ENCODE data around the gene VAC14. TPM values are rescaled to one million over a fixed set of nuclear protein-coding genes. Genes with fewer than 3 reads are reported as not detected.

Gene VAC14
- polyA plus RNA-seq, 1 donor from 2014 or later: 48.5 TPM

- Mint-ChIP-seq H3K27me3 (no peaks in the 10 kb centered on the region), H3K36me3 (peaks cover 4% of the 10 kb centered on the region), H3K4me1 (peaks cover 35 to 42% (median 40%) of the 10 kb centered on the region in 3 donors), H3K9me3 (no peaks in the 10 kb centered on the region), H3K4me3 (peak overlapping the region in 2 of 4 donors; percentile 53 to 84), H3K27ac (no peak overlapping the region)
Observed at GRCh38 chr16:70795296-70795912, 5.6 kb downstream of the VAC14 start.

GRCh38 chr16:70793851-70794502 is 7.0 kb downstream of the VAC14 start:
- Mint-ChIP-seq H3K27ac (peak overlapping the region in 2 of 3 donors; percentile 57 to 72), H3K36me3 (peaks cover 2% of the 10 kb centered on the region), H3K9me3 (no peaks in the 10 kb centered on the region), H3K4me1 (peaks cover 27 to 37% (median 31%) of the 10 kb centered on the region in 3 donors), H3K4me3 (peak overlapping the region in 3 of 4 donors; percentile 54 to 93 (median 71)), H3K27me3 (no peaks in the 10 kb centered on the region)

DNA sequence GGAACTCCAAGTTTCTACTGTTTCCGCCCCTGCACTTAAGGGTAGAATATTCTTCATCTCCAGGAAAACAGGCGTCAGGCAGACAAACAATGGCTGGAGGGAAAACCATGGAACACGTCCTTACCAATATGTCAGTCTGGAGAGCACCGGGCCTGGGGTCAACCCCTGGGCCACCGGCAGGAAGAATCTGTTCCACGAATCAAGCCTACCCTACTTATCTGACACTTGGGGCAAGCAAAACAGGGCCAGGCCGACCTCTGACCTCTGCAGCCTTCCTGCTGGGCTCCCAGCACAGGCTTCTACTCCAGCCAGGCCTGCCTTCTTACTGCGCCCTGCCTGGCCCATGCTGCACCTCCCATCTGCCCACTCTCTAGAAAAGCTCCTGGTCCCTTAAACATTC is 10.1 kb downstream of the VAC14 start:
- no peaks in the 10 kb centered on the region for H3K9me3 Mint-ChIP-seq
- H3K27ac Mint-ChIP-seq: no peak overlapping the region
- no peaks in the 10 kb centered on the region for H3K27me3 Mint-ChIP-seq
- H3K4me1 Mint-ChIP-seq: peaks cover 22 to 31% (median 23%) of the 10 kb centered on the region in 3 donors
- no peak overlapping the region for H3K4me3 Mint-ChIP-seq
- H3K36me3 Mint-ChIP-seq: peaks cover 3% of the 10 kb centered on the region

- Mint-ChIP-seq H3K4me3 (no peak overlapping the region), H3K36me3 (peaks cover 3% of the 10 kb centered on the region), H3K9me3 (no peaks in the 10 kb centered on the region), H3K27me3 (no peaks in the 10 kb centered on the region), H3K27ac (peak overlapping the region in 1 of 3 donors; percentile 15), H3K4me1 (peaks cover 17 to 23% (median 20%) of the 10 kb centered on the region in 3 donors)
Observed at GRCh38 chr16:70789595-70790447, 11.1 kb downstream of the VAC14 start.

- Mint-ChIP-seq H3K36me3 (peaks cover 1% of the 10 kb centered on the region), H3K9me3 (no peaks in the 10 kb centered on the region), H3K27ac (no peak overlapping the region), H3K27me3 (no peaks in the 10 kb centered on the region), H3K4me3 (no peak overlapping the region), H3K4me1 (peaks cover 9 to 19% (median 16%) of the 10 kb centered on the region in 3 donors)
Observed at GRCh38 chr16:70788668-70789594, 12.0 kb downstream of the VAC14 start.

DNA sequence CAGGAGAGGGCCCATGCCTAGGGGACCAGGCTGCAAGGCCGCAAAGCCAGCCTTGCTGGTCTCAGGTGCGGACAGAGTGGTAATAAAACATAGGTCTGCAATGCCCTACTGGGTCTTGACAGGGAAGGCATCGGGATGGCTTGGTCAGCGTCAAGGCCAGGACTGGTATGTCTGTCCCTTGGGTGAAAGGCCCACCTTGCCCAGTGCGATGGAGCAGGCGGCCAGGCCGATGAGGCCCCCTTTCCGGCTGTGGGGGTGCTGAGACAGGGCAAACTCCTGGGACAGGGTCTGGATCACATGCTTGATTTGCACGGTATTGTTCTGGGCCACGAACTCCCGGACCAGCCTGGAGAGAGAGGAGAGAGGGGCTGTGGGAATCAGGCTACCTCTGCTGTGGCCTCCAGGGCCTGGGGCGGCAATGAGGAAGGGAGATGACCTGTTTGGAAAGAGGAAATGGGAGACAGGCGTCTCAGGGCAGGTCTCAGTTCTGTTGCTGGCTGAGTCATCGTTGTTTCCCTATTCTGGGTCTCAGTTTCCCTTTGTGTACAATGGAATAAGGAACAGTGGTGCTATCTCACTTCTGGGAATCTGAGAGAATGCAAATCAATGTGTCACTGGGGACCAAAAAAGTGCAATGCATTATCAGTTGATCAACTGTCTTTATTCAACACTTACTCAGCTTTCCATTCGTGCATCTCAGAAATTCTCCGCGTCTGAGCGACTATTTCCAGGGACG is 14.8 kb downstream of the VAC14 start:
- Mint-ChIP-seq H3K9me3 (no peaks in the 10 kb centered on the region), H3K4me1 (peaks cover 0 to 6% (median 6%) of the 10 kb centered on the region in 3 donors), H3K27me3 (no peaks in the 10 kb centered on the region), H3K36me3 (peaks cover 5% of the 10 kb centered on the region), H3K27ac (no peak overlapping the region), H3K4me3 (no peak overlapping the region)

DNA sequence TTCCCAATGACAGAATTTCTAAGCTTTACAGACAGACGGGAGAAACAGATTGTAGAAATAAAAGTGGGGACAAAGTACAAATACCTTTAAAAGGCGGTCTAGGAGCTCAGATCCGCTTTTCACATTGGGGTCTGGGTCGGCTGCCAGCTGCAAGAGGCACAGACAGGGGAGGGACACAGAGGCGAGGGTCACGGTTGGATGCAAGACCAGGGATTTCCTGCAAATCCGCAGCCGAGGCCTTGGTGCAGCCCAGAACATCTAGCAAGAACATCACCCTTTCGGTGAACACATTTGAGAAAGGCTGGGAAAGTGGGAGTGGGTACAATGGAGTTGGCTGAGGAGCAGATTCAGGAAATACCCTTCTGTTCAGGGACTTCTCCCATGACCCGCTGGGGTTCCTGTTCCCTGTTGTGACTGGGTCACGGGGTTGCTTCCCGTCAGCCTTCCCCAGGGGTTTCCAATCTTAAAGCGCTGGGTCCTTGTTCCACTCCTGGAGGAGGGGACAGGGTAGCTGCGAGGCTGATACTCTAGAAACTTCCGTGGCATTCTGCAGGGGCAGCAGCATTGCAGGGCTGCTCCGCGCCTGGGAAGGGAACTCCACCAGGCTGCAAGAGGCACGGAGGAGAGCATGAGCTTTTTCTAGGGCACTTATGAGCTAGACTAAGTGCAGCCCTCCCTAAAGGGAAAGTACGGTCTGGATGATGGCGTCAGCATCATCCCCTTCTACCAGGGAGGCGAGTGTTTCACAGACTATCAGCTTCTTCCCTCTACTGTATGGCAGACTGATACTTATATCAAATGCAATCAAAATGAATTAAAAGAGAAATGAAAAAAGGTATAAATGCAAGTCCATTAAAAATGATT is 16.0 kb downstream of the VAC14 start:
- Mint-ChIP-seq H3K27ac (no peak overlapping the region), H3K9me3 (no peaks in the 10 kb centered on the region), H3K27me3 (no peaks in the 10 kb centered on the region), H3K36me3 (peaks cover 5% of the 10 kb centered on the region), H3K4me1 (peaks cover 0 to 4% (median 2%) of the 10 kb centered on the region in 3 donors), H3K4me3 (no peak overlapping the region)

DNA sequence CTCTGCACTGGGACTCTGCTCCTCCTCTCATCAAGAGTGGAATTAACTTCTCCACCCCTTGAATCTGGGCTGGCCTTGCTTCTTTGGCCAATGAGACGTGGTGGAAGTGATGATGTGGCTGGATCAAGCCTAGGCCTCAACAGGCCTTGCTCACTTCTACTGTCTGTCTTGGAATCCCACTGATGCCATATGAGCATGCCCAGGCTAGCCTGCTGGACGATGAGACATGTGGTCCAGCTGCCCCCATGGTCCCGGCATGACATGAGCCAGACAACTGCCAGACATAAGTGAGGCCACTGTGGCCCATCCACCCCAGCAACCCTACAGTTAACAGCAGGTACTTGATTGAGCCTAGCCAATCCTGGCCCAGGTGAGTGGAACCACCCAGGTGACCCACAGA is 18.7 kb downstream of the VAC14 start:
- Mint-ChIP-seq H3K27ac (no peak overlapping the region), H3K27me3 (no peaks in the 10 kb centered on the region), H3K4me3 (no peak overlapping the region), H3K36me3 (peaks cover 9% of the 10 kb centered on the region), H3K4me1 (no peaks in the 10 kb centered on the region), H3K9me3 (no peaks in the 10 kb centered on the region)

DNA sequence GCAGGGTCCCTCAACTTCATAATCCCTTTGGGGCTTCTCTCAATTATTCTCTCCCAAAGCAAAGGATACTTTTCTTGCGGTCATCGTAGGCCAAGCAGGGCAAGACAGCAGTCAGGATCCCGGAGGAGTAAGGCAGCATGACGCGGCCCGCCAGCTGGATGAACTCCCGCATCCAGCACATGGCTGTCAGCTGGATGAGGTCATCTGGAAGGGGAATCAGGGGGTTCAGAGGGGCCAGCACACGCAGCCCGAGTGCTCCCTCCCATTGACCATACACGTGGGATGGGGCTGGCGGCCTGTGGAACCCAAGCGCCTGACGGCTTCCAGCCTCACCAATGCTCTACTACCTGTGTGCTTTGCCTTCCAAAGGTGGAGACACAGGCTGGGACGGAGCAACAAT is 19.2 kb downstream of the VAC14 start:
- Mint-ChIP-seq H3K27me3 (no peaks in the 10 kb centered on the region), H3K36me3 (peaks cover 9% of the 10 kb centered on the region), H3K9me3 (no peaks in the 10 kb centered on the region), H3K27ac (no peak overlapping the region), H3K4me1 (no peaks in the 10 kb centered on the region), H3K4me3 (no peak overlapping the region)

GRCh38 chr16:70780546-70780945 is 20.4 kb downstream of the VAC14 start:
- Mint-ChIP-seq H3K27ac (no peak overlapping the region), H3K4me3 (peak overlapping the region in 1 of 4 donors; percentile 23), H3K4me1 (no peaks in the 10 kb centered on the region), H3K27me3 (no peaks in the 10 kb centered on the region), H3K9me3 (no peaks in the 10 kb centered on the region), H3K36me3 (peaks cover 9% of the 10 kb centered on the region)

- no peaks in the 10 kb centered on the region for H3K9me3 Mint-ChIP-seq
- no peak overlapping the region for H3K4me3 Mint-ChIP-seq
- H3K27me3 Mint-ChIP-seq: no peaks in the 10 kb centered on the region
- H3K27ac Mint-ChIP-seq: no peak overlapping the region
- H3K36me3 Mint-ChIP-seq: peaks cover 11% of the 10 kb centered on the region
- H3K4me1 Mint-ChIP-seq: no peaks in the 10 kb centered on the region
Observed at GRCh38 chr16:70779361-70779760, 21.6 kb downstream of the VAC14 start.

- no peak overlapping the region for H3K27ac Mint-ChIP-seq
- H3K4me1 Mint-ChIP-seq: no peaks in the 10 kb centered on the region
- H3K27me3 Mint-ChIP-seq: no peaks in the 10 kb centered on the region
- H3K4me3 Mint-ChIP-seq: no peak overlapping the region
- peaks cover 11% of the 10 kb centered on the region for H3K36me3 Mint-ChIP-seq
- no peaks in the 10 kb centered on the region for H3K9me3 Mint-ChIP-seq
Observed at GRCh38 chr16:70778901-70779309, 22.1 kb downstream of the VAC14 start.

DNA sequence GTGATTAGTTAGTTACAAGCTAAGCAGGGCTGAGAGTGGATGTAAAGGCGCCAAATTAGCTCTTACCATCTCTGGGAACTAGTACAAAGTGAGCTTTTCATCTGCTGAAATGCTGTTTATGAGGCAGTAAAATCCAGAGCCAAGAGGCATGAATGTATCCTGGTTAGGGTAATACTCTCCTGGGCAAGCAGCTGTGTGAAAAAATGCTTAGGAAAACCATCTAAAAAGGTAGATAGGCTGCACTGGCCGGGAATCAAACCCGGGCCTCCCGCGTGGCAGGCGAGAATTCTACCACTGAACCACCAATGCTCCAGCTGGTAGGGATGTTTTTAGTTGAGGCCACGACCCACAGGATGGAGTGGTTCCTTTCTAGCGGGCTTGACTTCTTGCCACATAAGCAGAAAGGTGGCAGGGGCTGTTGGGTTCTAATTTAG is 23.0 kb downstream of the VAC14 start:
- Mint-ChIP-seq H3K4me3 (no peak overlapping the region), H3K27me3 (no peaks in the 10 kb centered on the region), H3K27ac (no peak overlapping the region), H3K36me3 (peaks cover 15% of the 10 kb centered on the region), H3K4me1 (no peaks in the 10 kb centered on the region), H3K9me3 (no peaks in the 10 kb centered on the region)

Data from IgD-negative memory B cell (primary cell).